HG03457 (cell line): ENCODE measurements around the gene BABAM2.

Experiments used
- ATAC-seq: cut with Tn5 transposase; IDR thresholded peaks from one replicate; pipeline ENCODE4 v1.9.1; 2021; ENCODE audit warnings: moderate number of reproducible peaks; ENCODE audit not compliant: unreplicated experiment

Gene BABAM2

DNA sequence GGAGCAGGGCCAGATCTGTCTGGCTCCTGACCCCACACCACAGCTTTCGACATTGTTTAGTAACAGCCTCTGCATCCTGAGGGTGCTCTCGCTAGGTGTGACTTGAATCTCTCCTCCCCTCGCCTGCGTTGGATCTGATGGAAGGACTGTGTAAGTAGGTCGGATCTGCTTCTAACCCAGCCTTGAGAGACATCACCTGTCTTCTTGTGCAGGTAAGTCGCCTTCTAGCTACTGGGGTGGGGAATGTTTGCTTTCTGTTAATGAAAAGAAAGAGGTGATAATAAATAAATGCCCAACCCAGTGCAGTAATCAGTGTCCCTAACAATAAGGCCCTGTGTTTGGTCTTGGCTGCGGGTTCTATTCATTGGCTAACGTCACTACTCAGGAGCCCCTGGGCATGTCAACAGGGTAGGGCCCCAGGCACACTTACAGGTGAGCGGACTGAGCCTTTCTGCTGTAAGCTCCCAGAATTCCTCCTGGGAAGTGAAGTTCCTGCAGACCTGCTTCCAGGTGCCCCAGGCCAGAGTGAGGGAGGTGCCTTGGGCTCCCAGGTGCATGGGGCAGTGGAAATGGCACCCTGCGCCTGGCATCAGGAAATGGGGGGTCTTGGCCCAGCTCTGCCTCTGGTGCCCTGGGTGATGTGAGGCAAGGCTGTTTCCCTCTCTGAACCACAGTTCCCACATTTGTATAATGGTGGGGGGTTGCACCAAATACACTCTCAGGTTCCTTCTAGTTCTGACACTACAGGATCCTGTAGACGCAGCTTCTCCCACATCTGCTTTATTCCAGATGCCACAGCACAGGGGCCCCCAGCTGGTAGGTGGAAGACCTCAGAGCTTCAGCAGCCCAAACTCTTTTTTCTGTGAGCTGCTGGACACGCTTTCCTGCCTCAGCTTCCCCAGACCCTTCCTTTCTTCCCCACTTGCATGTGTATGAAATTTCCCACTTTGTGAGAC, 491.0 kb downstream of the BABAM2 start:
- no peak for ATAC-seq

DNA sequence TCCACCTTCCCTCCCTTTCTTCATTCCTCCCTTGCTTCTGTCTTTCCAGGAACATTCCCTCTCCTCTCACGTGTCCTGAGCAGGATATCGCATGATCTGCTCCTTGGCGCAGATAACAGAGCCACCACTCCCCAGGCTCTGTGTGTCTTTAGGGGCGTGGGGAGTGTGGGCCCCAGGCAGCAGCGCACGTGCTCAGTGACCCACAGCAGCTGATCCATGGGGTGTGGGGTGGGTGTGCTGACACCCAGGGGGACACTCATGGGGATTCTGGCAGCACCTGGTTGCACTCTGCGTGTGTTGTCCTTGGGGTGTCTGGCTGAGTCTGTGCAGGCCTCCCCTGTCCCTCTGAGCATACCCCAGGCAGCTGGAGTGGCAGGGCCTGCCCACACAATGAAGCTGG, 492.2 kb downstream of the BABAM2 start:
- no peak for ATAC-seq

DNA sequence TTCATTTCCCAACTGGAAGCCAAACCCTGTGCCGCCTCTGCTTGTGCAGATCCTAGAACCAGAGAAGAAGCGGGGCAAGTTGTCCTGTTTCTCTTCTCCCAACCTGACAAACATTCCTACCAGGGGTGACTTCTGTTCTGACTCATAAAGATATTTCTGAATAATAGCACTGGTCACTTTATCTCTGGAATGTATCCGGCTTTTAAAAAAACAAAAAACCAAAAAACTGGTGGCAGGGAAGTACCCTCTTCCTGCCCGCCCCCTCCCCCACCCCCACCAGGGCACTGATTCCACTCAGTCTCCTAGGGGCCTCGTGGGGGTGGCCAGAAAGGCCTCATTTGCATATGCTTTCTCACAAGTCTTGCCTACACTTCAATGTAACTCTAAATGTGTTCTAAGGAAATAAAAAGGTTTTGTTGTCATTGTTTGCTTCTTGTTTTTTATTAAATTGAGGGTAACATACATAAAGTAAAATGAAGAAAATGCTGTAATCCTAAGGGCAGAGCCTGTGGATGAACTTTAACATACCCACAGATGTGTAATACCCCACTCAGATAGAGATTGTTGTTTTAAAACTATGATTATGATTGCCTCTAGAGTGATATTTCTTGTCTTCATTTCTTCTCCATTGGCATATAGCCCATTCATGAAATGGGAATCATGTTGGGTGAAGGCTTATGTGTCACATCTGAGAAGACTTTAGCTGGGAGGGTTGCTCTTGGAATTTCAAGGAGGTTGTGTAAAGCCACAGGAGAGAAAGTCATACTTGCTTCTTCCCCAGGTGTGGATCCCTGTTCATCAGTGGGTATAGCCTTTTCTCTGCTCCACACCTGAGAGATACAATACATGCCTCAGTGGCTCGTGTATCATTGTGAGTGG, 496.8 kb downstream of the BABAM2 start:
- ATAC-seq, result no peak
